ENCODE measurements around the gene CDPF1.
"Not testable (repeated sequence)": the region's sequence is repeated elsewhere in the genome, so short reads cannot be mapped to it uniquely, and the experiment has no call there.

CDPF1 gene

GRCh38 chr22:46281866-46282678, 32.0 kb upstream of the CDPF1 start:
- no peak for DNase-seq

- peak; percentile 38 for DNase-seq
These were observed 31.0 kb upstream of the CDPF1 start for GRCh38 chr22:46280999-46281623.

- DNase-seq = no peak
These were observed 30.1 kb upstream of the CDPF1 start for GRCh38 chr22:46280063-46280817.

GRCh38 chr22:46278656-46279645, 28.9 kb upstream of the CDPF1 start:
- DNase-seq = no peak

GRCh38 chr22:46276563-46276962, 26.5 kb upstream of the CDPF1 start:
- DNase-seq = no peak

GRCh38 chr22:46275455-46276122, 25.5 kb upstream of the CDPF1 start:
- DNase-seq = no peak

GRCh38 chr22:46274381-46274780, 24.3 kb upstream of the CDPF1 start:
- no peak for DNase-seq

- no peak for DNase-seq
These were observed 23.5 kb upstream of the CDPF1 start for GRCh38 chr22:46273432-46274148.

- DNase-seq = no peak
These were observed 22.8 kb upstream of the CDPF1 start for GRCh38 chr22:46272762-46273431.

- DNase-seq = no peak
These were observed 22.1 kb upstream of the CDPF1 start for GRCh38 chr22:46272196-46272595.

- no peak for DNase-seq
These were observed 19.5 kb upstream of the CDPF1 start for GRCh38 chr22:46269564-46269963.

GRCh38 chr22:46267431-46268279, 17.6 kb upstream of the CDPF1 start, which contains the start of gene TTC38:
TSS of gene TTC38 (plus strand) at chr22:46268008. CDS start at chr22:46268040, 32 bp downstream.
- peak; percentile 40 for DNase-seq

- DNase-seq = not testable (repeated sequence)
These were observed 15.5 kb upstream of the CDPF1 start for GRCh38 chr22:46265627-46266026.

- not testable (repeated sequence) for DNase-seq
These were observed 14.4 kb upstream of the CDPF1 start for GRCh38 chr22:46264520-46264919.

- DNase-seq = no peak
These were observed 13.1 kb upstream of the CDPF1 start, which contains the start of gene PKDREJ for GRCh38 chr22:46263216-46263590. TSS of gene PKDREJ (minus strand) at chr22:46263343. CDS start at chr22:46263322, 21 bp downstream.

- peak; percentile 21 for DNase-seq
These were observed 12.5 kb upstream of the CDPF1 start for GRCh38 chr22:46262449-46263215.

- DNase-seq = no peak
These were observed 9.9 kb upstream of the CDPF1 start for GRCh38 chr22:46260038-46260437.

- DNase-seq = no peak
These were observed 9.3 kb upstream of the CDPF1 start for GRCh38 chr22:46259374-46259773.

All from activated gamma-delta T cell treated with Interleukin-2 at 50 U/mL for 16 hours (primary cell).